HuH-7.5 (cell line): ENCODE measurements around the gene HYAL3.
"Not testable (repeated sequence)": the region's sequence is repeated elsewhere in the genome, so short reads cannot be mapped to it uniquely, and the experiment has no call there.

Experiments
- DNase-seq: peaks from one replicate; pipeline ENCODE4 v3.0.0; 2011; ENCODE audit warnings: low spot score

Gene HYAL3

DNA sequence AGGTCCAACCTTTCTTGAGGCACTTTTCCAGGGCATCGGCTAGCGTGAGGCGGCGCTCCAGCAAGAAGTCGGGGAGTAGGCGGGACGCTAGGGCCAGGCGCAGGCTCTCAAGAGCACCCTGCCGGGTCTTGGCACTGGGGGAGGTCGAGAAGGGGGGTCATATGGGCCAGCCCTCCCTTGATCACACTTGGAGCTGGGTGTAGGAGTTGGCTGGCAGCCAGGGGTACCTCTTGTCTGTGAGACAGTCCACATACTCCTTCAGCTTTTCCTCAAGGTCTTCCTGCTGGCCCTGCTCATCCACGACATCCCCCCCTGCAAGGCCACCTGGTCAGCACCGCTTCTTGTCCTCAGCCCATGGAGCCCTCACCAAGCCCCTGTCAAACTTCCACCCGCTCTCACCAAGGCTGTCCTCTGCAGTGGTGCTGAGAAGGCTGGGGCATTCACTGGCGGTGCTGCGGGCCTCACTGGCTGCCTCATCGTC lies 9.0 kb downstream of the HYAL3 start:
- DNase-seq, result no peak

DNA sequence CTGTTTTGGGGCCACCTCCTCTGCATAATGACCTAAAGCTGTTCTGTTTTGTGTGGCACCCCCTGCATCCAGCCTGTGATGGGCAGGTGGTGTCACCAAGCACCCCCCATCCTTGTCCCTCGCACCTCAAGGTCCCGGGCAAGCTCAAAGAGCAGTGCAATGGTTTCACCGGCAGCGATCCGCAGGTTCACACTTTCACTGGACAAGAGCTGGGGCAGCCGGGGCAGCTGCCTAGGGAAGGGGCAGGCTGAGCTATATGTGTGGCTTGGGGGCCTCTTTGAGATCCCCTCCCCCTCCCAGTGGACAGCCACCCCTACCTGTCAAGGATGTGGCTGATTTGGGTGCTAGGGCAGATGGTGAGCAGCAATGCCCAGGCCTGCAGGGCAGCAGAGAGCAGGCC lies 10.1 kb downstream of the HYAL3 start:
- DNase-seq, result no peak

DNA sequence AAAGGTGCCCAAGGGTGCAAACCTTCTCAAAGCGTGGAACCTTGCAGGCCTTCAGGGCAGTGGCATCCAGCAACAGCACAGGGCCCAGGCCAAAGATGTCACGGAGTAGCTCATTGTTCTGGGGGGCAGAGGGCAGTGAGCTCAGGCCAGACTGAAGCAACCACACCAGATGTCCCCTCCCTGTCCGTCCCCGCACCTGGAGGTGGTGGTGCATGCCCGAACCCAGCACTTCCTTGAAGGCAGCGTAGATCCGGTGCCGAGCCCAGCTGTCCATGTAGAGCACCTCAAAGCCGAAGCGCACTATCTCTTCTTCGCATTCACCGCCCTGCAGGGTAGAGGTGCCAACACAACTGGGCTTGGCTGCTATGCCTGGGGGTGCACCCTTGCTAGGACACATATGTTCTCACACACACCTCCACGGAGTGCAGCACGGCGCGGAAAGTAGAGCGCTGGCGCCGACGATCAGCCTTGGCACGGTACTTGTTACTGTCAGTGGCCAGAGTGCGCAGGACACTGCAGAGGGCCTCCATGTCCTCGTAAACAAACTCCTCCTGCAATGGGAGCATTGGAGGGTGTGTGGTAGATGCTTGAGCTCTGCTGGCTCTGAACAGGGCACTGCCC lies 10.7 kb downstream of the HYAL3 start:
- no peak for DNase-seq

DNA sequence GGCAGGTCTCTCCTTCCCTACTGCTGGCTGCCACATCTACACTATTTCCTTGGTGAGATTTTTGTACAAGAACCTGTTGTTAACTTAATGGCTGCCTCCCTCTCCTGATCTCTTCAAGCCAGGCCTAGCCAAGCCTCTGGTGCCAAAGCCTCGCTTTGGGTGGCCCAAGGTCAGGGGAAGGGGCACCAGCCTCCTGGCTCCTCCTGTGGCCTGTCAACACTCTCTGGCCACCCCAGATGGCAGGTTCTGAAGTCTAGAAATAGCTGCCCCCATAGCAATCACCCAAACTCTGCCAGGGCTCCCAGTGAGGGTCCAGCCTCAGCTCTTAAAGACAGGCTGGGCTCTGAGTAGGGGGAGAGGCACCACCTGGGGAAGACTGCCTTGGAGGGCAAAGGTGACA lies 11.9 kb downstream of the HYAL3 start:
- DNase-seq, result no peak

DNA sequence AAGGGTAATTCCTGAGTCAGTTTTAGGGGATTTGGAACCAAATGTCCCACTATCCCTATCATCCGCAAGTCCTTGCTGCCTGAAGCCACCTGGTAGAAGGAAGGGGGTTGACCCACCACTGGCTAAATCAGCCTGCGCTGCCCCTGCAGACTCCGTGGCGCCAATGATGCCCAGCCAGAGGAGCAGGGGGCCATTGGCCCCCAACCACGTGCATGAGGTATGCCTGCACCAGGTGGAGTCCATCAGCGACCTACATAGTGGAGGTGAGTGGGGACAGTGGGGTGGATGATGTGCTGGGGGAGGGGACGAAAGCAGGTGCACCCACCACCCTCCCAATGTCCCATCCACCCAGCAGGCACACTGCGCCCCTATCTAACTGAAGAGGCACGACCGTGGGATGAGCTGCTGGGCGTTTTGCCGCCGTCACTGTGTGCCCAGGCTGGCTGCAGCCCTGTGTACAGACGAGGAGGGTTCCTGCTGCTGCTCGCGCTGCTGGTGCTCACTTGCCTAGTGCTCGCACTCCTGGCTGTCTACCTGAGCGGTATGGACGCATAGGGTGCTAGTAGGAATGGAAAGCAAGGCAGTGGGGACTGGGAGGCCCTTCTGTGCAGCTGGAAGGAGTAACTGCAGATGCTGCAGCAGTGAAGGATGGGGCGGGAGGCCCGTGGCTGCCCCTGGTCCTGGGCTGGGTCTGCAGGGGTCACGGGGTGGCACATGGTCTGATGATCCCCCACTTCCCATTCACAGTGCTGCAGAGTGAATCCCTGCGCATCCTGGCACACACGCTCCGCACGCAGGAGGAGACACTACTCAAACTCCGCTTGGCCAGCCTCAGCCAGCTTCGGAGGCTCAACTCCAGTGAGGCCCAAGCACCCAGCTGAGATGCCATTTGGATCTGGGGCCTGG lies 12.6 kb downstream of the HYAL3 start:
- no peak for DNase-seq

DNA sequence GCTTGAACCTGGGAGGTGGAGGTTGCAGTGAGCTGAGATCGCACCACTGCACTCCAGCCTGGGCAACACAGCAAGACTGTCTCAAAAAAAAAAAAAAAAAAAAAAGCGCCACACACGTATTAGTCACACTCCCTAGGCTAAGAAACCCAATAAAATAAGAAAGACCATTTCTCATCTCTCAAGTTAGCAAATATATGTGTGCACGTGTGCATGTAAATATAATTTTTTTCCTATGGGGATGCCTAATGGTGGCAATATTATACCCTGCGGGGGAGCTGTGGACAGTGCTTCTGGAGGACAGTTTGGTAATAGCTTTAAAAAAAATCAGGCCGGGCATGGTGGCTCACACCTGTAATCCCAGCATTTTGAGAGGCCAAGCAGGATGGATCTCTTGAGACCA lies 15.1 kb downstream of the HYAL3 start:
- not testable (repeated sequence) for DNase-seq

DNA sequence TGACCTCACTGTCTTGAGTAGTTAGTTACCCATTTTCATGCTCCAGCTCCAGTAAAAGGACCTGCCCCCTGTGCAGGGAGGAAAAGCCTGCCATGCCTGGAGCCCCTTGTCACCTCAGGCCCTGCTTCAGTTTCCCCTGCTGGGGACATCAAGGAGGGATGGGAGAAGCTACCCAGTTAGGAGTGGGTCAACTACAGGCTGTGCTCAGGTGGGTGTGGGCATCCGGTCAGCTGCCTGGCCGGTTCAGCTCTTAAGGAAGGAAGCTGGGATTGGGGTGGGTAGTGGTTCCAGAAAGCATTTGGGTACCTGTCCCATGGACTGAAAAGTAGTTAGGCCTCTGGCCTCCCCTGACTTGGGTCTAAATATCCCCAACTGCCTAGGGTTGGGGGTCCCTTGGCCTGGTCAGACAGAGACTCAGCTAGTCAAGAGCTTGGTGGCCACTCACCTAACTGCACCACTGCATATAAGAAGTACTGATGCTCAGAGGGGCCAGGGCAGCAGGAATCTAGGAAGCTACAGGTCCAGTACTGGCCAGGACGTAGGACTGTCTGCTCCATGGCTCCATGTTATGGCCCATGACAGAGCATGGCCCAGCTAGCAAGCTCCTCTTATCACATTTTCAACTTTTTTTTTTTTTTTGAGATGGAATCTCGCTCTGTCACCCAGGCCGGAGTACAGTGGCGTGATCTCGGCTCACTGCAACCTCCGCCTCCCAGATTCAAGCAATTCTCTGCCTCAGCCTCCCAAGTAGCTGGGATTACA lies 19.8 kb downstream of the HYAL3 start:
- DNase-seq, result no peak

DNA sequence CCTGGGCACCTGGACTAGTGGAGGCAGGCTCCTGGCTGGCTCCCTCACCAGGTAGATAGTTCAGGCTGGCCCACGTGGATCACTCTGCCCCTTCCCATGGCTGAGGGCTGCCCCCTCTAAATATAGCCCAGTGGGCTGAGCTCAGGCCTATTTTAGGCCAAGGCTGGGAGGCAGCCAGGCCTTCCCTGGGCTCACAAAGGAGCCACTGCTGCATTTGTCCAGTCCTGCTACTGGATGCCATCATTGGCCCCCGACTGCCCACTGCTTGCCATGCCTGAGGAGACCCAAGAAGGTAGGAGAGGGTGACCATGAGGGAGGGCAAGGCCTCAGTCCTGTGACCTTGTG lies 20.4 kb downstream of the HYAL3 start, which contains the start of gene LSMEM2:
Gene LSMEM2 (plus strand): TSS at position 208 of the 345 bp plus-strand sequence. CDS start 27 bp downstream, at position 235.
- no peak for DNase-seq

DNA sequence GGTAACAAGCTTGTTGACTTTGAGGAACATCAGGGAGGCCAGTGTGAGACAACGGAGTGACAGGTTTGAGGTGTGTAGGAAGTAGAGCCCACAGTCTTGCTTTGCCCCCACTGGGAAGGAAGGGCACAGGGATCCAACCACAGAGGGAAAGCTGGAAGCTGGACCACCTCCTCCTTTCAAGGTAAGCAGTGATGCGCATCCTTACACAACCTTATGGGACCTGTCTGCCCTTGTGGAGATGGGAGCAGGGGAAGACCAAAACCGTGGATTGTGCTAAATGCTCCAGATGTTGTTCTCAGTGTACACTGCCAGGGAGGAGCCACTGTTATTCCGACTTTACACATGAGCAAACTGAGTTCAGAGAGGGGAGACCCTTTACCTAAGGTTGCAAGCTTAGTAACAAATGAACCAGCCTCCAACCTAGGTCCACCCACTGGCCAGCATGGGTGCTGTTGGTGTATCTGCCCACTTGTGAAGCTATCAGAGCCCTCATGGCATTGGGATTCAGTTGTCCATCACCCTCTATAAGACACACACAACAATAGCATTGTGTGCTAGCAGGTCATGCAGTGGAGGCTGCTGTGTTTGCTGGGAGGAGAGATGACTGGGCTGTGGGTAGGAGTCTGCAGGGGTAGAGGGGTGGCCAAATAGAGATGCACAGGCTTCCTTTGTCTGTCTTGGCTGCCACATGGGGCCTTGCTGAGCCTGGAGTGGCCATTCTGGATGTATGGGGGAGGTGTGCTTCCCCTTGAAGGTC lies 20.9 kb downstream of the HYAL3 start:
- DNase-seq, result no peak

DNA sequence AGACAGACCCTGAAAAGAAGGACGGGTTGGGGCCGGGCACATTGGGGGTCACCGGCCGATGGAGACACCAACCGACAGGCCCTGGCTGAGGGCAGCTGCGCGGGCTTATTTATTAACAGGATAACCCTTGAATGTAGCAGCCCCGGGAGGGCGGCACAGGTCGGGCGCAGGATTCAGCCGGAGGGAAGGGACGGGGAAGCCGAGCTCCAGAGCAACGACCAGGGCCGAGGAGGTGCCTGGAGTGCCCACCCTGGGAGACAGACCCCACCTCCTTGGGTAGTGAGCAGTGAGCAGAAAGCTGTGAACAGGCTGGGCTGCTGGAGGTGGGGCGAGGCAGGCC lies 22.5 kb downstream of the HYAL3 start:
- no peak for DNase-seq

DNA sequence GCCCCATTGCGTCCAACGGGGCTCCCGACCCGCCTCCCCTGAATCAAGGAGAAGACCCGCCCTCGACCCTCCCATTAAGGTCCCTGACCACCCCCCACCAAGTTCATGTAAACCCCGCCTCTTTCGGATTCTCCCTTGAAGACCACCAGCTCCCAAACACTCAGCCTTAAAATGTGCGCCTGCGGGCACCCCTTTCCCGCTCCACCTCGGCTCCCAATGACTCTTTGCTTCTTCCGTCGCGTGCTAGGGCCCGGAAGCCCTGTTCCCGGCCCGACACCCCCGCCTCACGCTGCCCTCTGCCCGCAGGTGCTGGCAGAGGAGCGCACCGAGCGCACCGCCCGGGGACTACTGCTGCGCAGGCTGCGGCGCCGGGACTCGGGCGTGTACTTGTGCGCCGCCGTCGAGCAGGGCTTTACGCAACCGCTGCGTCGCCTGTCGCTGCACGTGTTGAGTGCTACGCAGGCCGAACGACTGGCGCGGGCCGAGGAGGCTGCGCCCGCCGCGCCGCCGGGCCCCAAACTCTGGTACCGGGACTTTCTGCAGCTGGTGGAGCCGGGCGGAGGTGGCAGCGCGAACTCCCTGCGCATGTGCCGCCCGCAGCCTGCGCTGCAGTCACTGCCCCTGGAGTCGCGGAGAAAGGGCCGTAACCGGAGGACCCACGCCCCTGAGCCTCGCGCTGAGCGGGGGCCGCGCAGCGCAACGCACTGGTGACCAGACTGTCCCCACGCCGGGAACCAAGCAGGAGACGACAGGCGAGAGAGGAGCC lies 23.0 kb downstream of the HYAL3 start:
- DNase-seq, result no peak

DNA sequence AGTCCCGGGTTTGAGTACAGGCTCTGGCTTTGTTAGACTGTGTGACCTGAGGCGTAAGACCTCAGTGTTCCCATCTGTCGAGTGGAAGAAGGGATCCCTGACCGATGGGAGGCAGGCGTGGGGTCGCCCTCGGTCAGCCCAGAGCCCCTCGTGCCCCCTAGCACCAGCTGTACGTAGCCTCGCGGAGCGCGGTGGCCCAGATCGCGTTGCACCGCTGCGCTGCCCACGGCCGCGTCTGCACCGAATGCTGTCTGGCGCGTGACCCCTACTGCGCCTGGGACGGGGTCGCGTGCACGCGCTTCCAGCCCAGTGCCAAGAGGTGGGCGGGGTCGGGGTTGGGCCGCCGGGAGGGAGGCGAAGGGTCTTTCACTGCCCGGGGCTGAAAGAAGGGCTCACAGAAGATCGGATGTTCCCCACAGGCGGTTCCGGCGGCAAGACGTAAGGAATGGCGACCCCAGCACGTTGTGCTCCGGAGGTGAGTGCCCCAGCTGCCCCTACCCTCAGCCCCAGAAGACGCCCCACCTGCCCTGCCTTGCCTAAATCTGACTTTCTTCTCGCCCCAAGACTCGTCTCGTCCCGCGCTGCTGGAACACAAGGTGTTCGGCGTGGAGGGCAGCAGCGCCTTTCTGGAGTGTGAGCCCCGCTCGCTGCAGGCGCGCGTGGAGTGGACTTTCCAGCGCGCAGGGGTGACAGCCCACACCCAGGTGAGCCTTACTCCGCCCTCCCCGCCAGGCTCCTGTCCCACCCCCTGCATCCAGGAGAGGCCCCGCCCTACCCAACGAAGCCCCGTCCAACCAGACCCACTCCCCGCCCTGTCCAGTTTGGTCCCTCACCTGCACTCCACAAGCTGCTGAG lies 23.8 kb downstream of the HYAL3 start:
- DNase-seq, result no peak

DNA sequence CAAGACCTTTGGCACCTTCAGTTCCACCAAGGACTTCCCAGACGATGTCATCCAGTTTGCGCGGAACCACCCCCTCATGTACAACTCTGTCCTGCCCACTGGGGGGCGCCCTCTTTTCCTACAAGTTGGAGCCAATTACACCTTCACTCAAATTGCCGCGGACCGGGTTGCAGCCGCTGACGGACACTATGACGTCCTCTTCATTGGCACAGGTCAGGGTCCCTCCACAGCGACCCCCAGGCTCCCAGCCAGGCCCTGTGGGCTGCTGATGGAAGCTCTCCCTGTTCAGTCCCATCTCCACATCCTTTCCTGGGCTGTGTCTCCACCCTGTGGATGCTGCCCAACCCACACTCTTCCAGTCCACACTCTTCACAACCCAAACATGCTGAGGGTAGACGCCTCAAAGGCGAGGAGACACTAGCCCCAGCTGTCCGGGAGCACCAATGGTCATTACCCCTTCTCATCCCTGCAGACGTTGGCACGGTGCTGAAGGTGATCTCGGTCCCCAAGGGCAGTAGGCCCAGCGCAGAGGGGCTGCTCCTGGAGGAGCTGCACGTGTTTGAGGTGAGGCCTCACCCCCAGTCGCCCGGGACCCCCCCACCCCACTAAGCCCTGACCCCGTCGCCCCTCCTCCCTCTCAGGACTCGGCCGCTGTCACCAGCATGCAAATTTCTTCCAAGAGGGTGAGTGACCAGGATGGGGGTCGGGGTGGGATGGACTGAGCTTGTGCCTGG lies 24.7 kb downstream of the HYAL3 start:
- DNase-seq, result peak; percentile 79

DNA sequence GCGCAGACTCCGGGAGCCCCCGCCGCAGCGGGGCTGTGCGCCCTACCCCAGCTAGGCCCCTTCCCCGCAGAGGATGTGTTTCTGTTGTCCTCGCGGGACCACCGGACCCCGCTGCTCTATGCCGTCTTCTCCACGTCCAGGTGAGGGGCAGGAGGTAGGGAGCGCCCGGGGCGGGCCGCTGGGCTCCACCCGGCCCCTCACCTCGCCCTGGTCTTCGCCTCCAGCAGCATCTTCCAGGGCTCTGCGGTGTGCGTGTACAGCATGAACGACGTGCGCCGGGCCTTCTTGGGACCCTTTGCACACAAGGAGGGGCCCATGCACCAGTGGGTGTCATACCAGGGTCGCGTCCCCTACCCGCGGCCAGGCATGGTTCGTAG lies 25.5 kb downstream of the HYAL3 start:
- no peak for DNase-seq

DNA sequence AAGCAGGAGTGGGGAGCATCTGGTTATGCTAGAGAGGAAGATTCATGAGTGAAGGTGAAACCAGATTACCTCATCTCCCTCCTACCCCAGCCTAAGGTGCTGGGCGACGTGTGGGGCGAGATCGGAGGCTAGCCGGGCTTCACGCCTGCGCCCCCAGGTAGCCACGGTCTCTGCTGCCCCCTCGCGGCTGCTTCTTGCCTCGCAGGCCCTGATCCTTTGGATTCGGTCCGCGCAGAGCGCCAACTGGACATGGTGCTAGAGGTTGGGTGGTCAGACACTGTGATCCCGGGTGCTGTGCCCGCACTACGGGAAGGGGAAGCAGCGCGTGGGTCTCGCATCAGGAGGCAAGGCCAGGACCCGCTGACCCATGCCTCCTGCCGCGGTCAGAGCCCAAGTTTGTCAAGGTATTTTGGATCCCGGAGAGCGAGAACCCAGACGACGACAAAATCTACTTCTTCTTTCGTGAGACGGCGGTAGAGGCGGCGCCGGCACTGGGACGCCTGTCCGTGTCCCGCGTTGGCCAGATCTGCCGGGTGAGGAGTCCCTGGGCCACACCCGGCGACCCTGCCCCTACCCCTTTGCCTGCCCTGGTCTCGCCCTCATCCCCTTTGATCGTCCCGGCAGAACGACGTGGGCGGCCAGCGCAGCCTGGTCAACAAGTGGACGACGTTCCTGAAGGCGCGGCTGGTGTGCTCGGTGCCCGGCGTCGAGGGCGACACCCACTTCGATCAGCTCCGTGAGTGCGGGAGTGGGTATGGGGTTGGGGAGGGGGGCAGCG lies 26.1 kb downstream of the HYAL3 start:
- peak; percentile 99 for DNase-seq

DNA sequence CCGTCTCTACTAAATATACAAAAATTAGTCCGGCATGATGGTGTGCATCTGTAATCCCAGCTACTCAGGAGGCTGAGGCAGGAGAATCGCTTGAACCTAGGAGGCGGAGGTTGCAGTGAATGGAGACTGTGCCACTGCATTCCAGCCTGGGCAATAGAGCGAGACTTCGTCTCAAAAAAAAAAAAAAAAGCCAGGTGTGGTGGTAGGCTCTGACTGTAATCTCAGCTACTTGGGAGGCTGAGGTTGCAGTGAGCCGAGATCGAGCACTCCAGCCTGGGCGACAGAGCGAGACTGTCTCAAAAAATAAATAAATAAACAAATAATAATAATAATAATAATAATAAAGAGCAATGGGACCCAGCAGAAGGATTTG lies 26.7 kb downstream of the HYAL3 start:
- DNase-seq, result not testable (repeated sequence)

DNA sequence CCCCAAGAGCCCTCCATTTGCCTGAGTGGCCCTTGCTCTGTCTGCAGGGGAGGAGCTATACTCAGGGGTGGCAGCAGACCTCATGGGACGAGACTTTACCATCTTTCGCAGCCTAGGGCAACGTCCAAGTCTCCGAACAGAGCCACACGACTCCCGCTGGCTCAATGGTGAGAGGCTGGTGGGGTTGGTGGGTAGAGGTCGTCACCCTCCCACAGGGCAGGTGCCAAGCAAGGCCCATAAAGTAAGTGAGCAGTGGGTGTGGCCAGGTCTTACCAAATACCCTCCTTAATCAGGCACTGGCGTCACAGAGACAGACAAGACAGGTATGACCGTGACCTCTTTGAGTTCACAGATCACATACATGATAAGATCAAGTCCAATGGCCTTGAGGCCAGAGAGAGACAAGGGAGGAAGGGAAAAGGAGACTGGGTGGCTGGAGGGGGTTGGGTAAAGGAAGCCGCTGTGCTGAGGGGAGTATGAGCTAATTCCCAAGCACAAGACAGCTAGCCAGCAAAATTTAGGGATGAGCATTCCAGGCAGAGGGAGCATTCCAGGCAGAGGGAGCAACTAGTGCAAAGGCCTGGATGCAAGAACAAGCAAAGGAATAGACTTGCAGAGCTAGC lies 27.8 kb downstream of the HYAL3 start:
- peak; percentile 63 for DNase-seq

DNA sequence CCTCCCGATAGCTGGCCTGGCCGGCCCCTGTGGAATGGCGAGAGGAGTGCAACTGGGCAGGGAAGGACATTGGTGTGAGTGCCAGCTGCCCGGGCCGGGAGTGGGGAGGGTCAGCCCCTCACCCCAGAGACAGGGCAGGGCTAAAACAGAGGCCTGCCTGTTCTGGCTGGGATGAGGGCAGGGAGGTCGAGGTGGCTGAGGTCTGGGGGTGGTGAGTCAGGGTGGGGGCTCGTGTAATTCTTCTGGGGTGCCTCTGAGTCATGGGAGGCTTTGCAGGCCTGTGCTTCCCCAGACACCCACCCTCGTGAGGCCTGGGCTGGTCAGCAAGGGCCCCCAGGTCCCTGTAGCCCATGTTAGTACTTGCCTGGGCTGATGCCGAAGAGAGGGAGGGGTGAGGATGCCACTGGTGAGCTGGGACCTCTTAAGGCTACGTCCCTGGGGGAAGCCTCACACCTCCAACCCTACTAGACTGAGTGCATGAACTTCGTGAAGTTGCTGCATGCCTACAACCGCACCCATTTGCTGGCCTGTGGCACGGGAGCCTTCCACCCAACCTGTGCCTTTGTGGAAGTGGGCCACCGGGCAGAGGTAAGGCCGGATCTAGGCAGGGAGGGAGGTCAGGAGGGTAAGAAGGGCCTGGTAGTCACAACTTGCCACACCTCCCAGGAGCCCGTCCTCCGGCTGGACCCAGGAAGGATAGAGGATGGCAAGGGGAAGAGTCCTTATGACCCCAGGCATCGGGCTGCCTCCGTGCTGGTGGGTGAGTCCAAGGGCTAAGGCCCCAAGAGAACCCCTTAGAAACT lies 28.6 kb downstream of the HYAL3 start:
- DNase-seq, result no peak
